Testis (tissue), 2 donors: ENCODE measurements around the gene CDH22.

Experiments used
- CTCF ChIP-seq, 3 experiments: fragments of 450-650 bp in 2 of 3; fragments of 200-600 bp in 1 of 3; sonication (generic) in 1 of 3; IDR thresholded peaks; one replicate each; pipeline ENCODE4 v1.5.1; 2016 to 2019; ENCODE audit warnings: antibody characterized with exemption in 3 of 3, mild to moderate bottlenecking in 2 of 3, moderate library complexity in 1 of 3
- POLR2A ChIP-seq: fragments of 450-650 bp; IDR thresholded peaks from one replicate; pipeline ENCODE4 v1.6.1; 2017; ENCODE audit warnings: antibody characterized with exemption, mild to moderate bottlenecking, moderate library complexity

DNA sequence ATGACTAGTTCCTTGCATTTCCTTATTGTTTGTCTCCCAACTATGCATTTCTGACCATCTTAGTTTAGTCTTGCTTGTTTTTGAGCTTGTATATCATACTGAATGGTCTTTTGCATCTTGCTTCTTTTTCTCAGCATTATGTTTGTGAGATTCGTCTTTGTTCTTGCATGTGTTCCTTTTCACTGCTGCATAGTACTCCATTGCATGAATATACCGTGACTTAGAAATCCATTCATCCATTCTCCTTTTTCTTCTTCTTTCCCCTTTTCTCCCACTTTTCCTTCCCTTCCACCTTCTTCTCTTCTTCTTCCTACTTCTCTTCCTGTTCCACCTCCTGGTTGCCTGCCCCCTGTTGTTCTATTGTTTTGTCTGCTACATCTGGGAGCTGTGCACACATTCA, 42.8 kb downstream of the CDH22 start:
- no peak for TF ChIP-seq POLR2A
- no peak for TF ChIP-seq CTCF (IDR thresholded peaks at IDR 0.05)
